Endothelial cell of hepatic sinusoid (primary cell): ENCODE data around the gene CHAT.

Experiments used
- in situ Hi-C: cut with HindIII; loops from 2 replicates; pipeline ENCODE4 v1.10.0; 2017; ENCODE audit warnings: low sequenced_read_pairs

CHAT gene

GRCh38 chr10:49613882-49614241 lies at the start of gene CHAT:
TSS of gene CHAT (plus strand) at chr10:49614037. CDS start at chr10:49614190, 153 bp downstream.
- in situ Hi-C loops = no loop called here

GRCh38 chr10:49564461-49565009 lies 49.3 kb upstream of the CHAT start:
- in situ Hi-C loops = no loop called here

GRCh38 chr10:49567810-49568209 lies 46.0 kb upstream of the CHAT start:
- in situ Hi-C loops = no loop called here

- in situ Hi-C loops = no loop called here
Observed at GRCh38 chr10:49568235-49568634, 45.6 kb upstream of the CHAT start.

- in situ Hi-C loops = no loop called here
Observed at GRCh38 chr10:49569031-49569631, 44.7 kb upstream of the CHAT start.

- in situ Hi-C loops = no loop called here
Observed at GRCh38 chr10:49571388-49571787, 42.4 kb upstream of the CHAT start.

GRCh38 chr10:49572594-49573114 lies 41.2 kb upstream of the CHAT start:
- in situ Hi-C loops = no loop called here

DNA sequence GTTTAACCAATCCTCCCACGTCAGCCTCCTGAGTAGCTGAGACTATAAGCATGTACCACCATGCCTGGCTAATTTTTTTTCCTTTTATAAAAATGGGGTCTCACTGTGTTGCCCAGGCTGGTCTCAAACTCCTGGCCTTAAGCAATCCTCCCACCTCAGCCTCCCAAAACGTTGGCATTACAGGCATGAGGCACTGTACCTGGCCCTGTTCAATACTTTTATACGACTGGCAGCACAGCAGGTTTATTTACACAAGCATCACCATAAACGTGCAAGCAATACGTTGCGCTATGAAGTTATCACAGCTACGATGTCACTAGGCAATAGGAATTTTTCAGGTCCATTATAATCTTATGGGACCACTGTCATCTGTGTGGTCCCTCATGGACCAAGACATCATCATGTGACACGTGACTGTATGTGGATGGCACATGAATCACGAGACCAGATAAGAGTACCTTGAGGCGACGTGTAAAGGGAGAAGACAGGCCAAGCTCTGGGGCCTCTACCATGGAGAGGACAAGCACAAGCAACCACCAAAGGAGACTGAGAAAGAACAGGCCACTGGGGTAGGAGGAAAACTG lies 38.3 kb upstream of the CHAT start:
- in situ Hi-C loops = no loop called here

GRCh38 chr10:49577182-49577925 lies 36.5 kb upstream of the CHAT start:
- in situ Hi-C loops = no loop called here

- in situ Hi-C loops = no loop called here
Observed at GRCh38 chr10:49578392-49578791, 35.4 kb upstream of the CHAT start.

- in situ Hi-C loops = no loop called here
Observed at GRCh38 chr10:49579621-49580020, 34.2 kb upstream of the CHAT start.

- in situ Hi-C loops = no loop called here
Observed at GRCh38 chr10:49585387-49585786, 28.4 kb upstream of the CHAT start.

GRCh38 chr10:49587981-49588380 lies 25.9 kb upstream of the CHAT start:
- in situ Hi-C loops = no loop called here

DNA sequence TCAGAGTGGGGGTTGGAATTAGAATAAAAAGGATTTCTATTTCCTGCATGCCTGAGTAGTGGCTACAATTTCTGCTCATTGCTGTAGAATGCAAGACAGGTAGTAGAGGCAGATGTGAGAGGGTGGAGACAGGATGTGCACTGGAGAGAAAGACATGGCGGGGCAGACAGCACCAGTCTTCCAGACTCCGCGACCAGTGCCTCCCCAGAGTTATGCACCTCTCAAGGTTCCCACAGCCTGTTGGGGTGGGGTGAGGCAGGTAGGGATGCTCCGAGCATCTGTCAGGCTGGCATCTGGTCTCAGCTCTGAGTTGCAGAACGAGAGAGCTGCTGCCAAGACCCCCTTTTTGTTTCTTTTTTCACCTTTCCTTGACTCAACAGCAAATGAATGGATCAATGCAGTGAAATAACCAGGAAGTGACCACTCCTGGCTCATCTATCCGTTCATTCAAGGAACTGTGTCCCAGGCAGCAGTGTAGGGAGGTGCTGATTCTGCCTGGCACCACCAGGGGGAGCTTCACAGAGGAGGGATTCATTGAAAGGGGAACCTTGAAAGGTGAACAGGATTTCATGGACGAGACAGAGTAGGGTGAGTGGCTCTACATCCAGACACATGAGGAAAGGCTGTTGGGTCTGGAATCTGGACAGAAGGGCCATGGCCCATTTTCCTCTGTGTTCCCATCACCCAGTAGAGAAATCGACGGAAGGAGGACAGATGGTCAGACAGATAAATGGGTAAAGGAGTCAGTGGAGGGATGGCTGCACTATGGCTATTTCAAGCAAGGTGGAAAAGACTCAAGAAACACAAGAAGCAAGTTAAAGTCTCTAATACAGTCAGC lies 20.9 kb upstream of the CHAT start:
- in situ Hi-C loops = no loop called here

DNA sequence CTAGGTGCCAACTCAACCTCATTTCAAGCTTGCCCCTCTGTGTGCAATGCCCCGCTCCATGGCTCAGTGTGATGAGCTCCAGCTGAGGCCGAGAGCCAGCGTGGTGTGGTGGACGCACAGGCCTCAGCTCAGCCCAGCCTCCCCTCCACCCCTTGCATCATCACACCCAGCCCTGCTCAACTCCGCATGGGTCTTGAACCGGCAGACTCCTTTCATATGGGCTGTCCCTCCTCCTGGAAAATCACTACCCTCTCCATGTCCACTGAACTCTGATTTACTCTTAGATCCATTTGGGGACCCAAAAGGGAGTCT lies 20.3 kb upstream of the CHAT start:
- in situ Hi-C loops = no loop called here

- in situ Hi-C loops = no loop called here
Observed at GRCh38 chr10:49593998-49594397, 19.8 kb upstream of the CHAT start.

- in situ Hi-C loops = no loop called here
Observed at GRCh38 chr10:49594594-49594993, 19.2 kb upstream of the CHAT start.

DNA sequence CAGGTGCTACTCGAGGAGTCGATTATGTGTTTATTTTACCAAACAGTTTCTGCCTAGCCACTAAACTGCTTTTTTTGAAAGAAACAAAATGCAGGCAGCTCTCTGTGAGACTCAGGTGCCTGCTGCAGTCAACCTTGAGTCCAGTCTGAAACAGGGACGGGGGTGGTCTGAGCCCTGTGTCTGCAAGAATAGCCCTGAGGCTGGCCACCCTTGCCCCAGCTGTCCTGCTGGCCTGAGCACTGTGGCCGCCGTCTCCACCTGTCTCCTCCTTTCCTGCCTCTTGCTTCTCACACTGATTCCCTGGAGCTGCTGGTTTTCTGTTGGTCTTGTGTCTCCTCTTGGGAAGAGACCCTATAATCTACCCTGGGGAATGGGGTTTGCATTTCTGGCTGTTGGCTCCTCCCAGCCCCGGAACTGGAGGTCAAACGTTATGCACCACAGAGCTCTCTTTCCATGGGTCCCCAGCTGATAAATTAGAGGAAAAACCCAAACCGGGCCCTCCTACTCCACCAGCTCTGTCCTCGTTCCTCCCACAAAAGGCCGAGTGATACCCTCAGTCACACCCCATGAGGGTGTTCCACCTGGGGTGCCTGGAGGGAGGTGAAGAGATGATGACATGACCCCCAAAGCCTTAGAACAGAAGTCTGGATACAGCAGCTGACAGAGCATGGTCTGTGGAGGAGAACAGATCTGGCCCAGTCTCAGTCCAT lies 18.7 kb upstream of the CHAT start:
- in situ Hi-C loops = no loop called here

DNA sequence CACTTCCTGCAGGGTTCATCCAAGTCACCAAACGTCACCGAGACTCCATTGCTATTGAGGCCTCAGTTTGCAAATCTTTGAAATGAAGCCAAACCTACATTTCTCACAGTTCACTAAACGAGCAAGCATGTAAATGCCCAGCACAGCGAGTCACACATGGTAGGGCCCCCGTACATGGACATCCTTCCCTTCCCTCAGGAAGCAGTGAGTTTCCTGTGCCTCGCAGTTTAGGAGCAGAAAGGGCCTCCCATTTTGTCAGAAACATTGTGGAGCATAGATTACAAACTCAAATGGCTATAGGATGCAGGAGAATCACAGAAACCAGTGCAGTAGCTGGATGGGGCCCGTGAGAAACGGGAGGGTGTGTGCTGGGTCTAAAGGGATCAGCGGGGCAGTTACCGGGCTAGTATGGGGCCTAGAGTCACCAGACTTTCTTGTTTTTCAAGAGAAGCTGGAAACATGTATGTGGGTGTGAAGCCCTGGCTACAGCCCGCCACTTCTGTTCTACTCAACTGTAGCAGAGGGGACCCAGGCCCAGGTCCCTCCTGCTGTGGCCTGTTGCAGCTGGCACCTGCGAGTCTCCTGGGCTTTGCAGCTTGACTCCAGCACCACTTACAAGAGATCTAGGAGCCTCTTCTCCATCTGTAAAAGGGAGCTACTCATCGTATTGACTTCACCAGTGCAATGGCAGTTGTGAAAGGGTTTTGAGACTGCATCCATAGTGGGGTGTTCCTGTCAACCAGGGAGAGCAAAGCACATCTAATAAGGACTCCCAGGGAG lies 17.9 kb upstream of the CHAT start:
- in situ Hi-C loops = no loop called here

- in situ Hi-C loops = no loop called here
Observed at GRCh38 chr10:49596493-49596809, 17.4 kb upstream of the CHAT start.
